Neutrophil (primary cell): ENCODE data around the gene KIF3A.

ENCODE experiments used
- H3K27ac ChIP-seq: fragments of 200-600 bp; sonication (generic); 2 replicates; pipeline ENCODE4 v1.5.1; 2016; ENCODE audit warnings: mild to moderate bottlenecking, moderate library complexity
- H3K27me3 ChIP-seq: fragments of 200-600 bp; sonication (generic); 2 replicates; pipeline ENCODE4 v1.6.0; 2016; ENCODE audit warnings: mild to moderate bottlenecking
- H3K36me3 ChIP-seq: fragments of 200-600 bp; sonication (generic); 2 replicates; pipeline ENCODE4 v1.5.1; 2017
- H3K4me1 ChIP-seq, 2 experiments: fragments of 200-600 bp in 1 of 2; sonication (generic) in 1 of 2; 1 replicate in 1 of 2; 2 replicates in 1 of 2; pipeline versions ENCODE4 v1.5.1 to v1.6.1; 2013 to 2016; ENCODE audit warnings: low read depth in 1 of 2, low read length in 1 of 2, mild to moderate bottlenecking in 1 of 2, moderate library complexity in 1 of 2; ENCODE audit not compliant: control insufficient read depth in 1 of 2, insufficient read depth in 1 of 2
- H3K4me3 ChIP-seq, 2 experiments: fragments of 200-600 bp in 1 of 2; sonication (generic) in 1 of 2; 1 replicate in 1 of 2; 2 replicates in 1 of 2; pipeline ENCODE4 v1.5.1; 2013 to 2016; ENCODE audit warnings: low read depth in 1 of 2, low read length in 1 of 2, mild to moderate bottlenecking in 1 of 2, moderate library complexity in 1 of 2
- H3K9me3 ChIP-seq: fragments of 200-600 bp; sonication (generic); 2 replicates; pipeline ENCODE4 v1.5.1; 2016
- TF ChIP-seq, protein P1 (sequence below): fragments of 200-600 bp; sonication (generic); IDR thresholded peaks from 2 replicates; pipeline ENCODE4 v1.5.1; 2016; ENCODE audit warnings: antibody characterized with exemption

KIF3A gene

DNA sequence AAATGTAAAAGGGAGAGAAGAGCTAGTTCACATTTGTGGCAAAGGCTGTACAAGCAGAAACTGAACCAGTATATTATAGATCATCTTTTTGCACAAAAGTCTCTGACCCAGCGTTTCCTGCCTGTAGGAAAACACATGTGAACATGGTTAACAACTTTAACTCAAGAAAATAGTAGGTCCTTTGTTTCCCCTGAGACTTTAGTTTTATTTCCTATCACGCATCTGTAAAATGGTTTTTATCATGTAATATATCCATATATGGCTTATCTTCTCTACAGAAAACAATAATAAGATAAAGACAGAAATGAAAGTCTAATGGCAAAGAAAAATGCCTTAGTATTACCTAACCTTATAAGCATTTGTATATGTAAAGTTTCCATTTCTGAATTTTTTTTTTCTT is 2.7 kb downstream of the KIF3A start:
- peaks cover 47% of the 10 kb centered on the region for H3K27me3 ChIP-seq
- H3K27ac ChIP-seq: no peak overlapping the region
- H3K36me3 ChIP-seq: no peaks in the 10 kb centered on the region
- H3K9me3 ChIP-seq: no peaks in the 10 kb centered on the region
- no peak overlapping the region for H3K4me3 ChIP-seq
- peaks cover 9 to 10% of the 10 kb centered on the region in 2 experiments for H3K4me1 ChIP-seq
- TF ChIP-seq, protein P1, sequence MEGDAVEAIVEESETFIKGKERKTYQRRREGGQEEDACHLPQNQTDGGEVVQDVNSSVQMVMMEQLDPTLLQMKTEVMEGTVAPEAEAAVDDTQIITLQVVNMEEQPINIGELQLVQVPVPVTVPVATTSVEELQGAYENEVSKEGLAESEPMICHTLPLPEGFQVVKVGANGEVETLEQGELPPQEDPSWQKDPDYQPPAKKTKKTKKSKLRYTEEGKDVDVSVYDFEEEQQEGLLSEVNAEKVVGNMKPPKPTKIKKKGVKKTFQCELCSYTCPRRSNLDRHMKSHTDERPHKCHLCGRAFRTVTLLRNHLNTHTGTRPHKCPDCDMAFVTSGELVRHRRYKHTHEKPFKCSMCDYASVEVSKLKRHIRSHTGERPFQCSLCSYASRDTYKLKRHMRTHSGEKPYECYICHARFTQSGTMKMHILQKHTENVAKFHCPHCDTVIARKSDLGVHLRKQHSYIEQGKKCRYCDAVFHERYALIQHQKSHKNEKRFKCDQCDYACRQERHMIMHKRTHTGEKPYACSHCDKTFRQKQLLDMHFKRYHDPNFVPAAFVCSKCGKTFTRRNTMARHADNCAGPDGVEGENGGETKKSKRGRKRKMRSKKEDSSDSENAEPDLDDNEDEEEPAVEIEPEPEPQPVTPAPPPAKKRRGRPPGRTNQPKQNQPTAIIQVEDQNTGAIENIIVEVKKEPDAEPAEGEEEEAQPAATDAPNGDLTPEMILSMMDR: no peak

DNA sequence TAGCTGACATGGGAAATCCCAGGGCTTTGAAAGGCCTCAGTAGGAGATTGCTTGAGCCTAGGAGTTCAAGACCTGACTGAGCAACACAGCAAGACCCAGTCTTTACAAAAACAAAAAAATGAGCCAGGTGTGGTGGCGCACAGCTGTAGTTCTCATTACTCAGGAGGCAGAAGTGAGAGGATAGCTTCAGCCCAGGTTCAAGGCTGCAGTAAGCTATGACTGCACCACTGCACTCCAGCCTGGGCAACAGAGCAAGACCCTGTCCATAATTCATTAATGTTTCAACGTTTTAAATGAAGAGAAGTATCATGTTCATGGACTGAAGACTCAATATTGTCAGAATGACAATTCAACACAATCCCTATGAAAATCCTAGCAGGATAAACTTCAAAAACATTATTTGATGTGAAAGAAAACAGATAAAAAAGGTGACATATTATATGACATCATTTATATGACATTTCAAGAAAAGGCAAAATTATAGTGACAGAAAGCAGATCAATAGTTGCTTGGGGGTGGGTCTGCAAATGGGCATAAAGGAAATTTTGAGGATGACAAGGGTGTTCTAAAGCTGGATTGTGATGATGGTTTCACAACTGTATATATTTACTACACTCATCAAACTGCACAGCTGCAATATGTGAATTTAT is 3.7 kb downstream of the KIF3A start:
- Histone ChIP-seq H3K9me3 (no peaks in the 10 kb centered on the region), H3K27me3 (peaks cover 37% of the 10 kb centered on the region), H3K36me3 (no peaks in the 10 kb centered on the region), H3K27ac (no peak overlapping the region), H3K4me3 (no peak overlapping the region), H3K4me1 (peaks cover 9 to 10% of the 10 kb centered on the region in 2 experiments)
- TF ChIP-seq, protein P1: no peak

DNA sequence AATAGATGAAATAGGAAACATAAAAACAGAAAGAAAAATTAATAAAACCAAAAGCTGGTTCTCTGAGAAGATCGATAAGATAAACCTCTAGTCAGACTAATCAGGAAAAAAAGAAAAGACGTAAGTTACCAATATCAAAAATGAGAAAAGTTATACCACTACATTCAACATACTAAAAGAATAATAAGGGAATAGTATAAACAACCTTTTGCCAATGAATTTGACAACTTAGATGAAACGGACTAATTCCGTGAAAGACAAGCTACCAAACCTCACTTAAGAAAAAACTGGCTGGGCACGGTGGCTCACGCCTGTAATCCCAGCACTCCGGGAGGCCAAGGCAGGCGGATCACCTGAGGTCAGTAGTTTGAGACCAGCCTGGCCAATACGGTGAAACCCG is 7.5 kb downstream of the KIF3A start:
- no peak overlapping the region for H3K27ac ChIP-seq
- no peak overlapping the region for H3K4me3 ChIP-seq
- no peaks in the 10 kb centered on the region for H3K4me1 ChIP-seq
- no peaks in the 10 kb centered on the region for H3K36me3 ChIP-seq
- TF ChIP-seq, protein P1: no peak
- peaks cover under 1% of the 10 kb centered on the region for H3K27me3 ChIP-seq
- no peaks in the 10 kb centered on the region for H3K9me3 ChIP-seq

DNA sequence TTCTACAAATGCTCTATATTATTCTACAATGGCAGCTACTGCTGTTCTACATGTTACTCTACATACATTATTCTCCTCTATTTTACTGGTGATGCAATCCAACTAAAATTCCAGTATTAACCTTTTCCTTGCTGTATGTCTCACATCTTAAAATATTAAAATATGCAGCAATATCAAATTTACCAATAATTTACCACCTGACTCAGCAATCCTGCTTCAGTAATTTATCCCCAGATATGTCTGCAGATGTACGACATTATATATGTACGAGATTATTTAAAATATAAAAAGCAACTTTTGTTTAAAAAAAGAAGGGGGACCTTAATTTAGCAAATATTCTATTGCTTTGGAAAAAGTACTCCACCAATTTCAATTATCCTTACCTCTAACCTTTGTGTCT is 11.6 kb downstream of the KIF3A start:
- Histone ChIP-seq H3K36me3 (no peaks in the 10 kb centered on the region), H3K4me3 (no peak overlapping the region), H3K4me1 (no peaks in the 10 kb centered on the region), H3K27me3 (no peaks in the 10 kb centered on the region), H3K9me3 (no peaks in the 10 kb centered on the region), H3K27ac (no peak overlapping the region)
- TF ChIP-seq, protein P1: no peak

DNA sequence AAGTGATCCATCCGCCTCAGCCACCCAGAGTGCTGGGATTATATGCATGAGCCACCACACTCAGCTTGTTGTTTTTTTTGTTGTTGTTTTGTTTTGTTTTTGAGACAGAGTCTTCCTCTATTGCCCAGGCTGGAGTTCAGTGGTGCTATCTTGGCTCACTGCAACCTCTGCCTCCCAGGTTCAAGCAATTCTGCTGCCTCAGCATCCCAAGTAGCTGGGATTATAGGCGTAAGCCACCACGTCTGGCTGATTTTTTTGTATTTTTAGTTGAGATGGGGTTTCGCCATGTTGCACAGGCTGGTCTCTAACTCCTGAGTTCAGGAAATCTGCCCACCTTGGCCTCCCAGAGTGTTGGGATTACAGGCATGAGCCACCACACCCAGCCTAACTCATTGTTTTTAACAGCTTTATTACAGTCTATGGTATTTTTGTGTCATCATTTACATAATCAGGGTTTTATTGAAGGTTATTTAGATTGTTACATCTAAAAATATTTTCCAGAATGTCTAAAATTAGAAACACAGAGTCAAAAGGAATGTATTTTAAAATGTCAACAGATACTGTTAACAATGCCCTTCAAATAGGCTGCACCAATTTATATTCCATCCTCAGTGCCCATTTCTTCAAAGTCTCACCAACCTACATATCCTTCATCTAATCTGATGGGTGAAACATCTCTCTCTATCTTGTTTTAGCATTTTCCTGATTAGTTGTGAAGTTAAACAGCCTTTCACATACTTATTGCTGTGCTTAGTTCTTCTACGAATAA is 18.6 kb downstream of the KIF3A start:
- no peaks in the 10 kb centered on the region for H3K27me3 ChIP-seq
- no peaks in the 10 kb centered on the region for H3K36me3 ChIP-seq
- no peaks in the 10 kb centered on the region for H3K9me3 ChIP-seq
- H3K4me1 ChIP-seq: no peaks in the 10 kb centered on the region
- no peak overlapping the region for H3K27ac ChIP-seq
- no peak overlapping the region for H3K4me3 ChIP-seq
- TF ChIP-seq, protein P1: no peak
